ENCODE data around the gene ZNF776.
"Not testable (repeated sequence)": the region's sequence is repeated elsewhere in the genome, so short reads cannot be mapped to it uniquely, and the experiment has no call there.

Gene ZNF776

GRCh38 chr19:57779220-57779845 lies 32.7 kb downstream of the ZNF776 start:
- peak overlapping the region; percentile 39 to 42 for H3K4me3 ChIP-seq (ENCODE audit: low read depth in 1 of 2, low read length in 2 of 2)
- peaks cover 38 to 60% of the 10 kb centered on the region in 2 donors for H3K9me3 ChIP-seq (ENCODE audit: control insufficient read depth in 1 of 2, low read length in 2 of 2)
- peaks cover 34 to 67% of the 10 kb centered on the region in 2 donors for H3K36me3 ChIP-seq (ENCODE audit: control insufficient read depth in 1 of 2, insufficient read depth in 2 of 2, low read length in 2 of 2)

DNA sequence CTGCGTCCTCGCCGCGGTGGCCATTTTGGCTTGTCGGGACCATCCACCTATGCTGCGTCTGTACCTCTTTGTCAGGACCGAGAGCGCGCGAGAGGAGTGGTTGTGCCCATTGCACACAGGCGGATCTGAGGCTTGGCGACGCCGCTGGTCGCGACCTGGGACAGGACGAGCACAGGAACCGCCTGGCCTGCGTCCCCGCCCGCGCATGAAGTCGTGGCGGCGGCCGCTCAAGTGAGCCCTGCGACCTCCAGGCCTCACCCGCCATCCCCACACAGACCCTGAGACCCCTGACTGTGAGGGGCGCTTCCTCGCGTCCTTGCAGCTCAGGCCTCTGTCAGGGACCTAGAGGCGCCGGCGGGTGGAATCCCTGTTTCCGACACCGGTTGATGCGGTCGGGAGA lies 39.7 kb downstream of the ZNF776 start:
- peak overlapping the region in 1 of 2 donors; percentile 51 for H3K4me3 ChIP-seq (ENCODE audit: low read depth in 1 of 2, low read length in 2 of 2)
- no peaks in the 10 kb centered on the region for H3K4me1 ChIP-seq (ENCODE audit: control insufficient read depth in 1 of 2, insufficient read depth in 2 of 2, low read length in 2 of 2)
- no peak overlapping the region for H3K27ac ChIP-seq (ENCODE audit: low read length)
- peaks cover 4 to 53% of the 10 kb centered on the region in 2 donors for H3K36me3 ChIP-seq (ENCODE audit: control insufficient read depth in 1 of 2, insufficient read depth in 2 of 2, low read length in 2 of 2)
- H3K27me3 ChIP-seq (ENCODE audit: low read depth, low read length), result no peaks in the 10 kb centered on the region
- H3K9me3 ChIP-seq (ENCODE audit: control insufficient read depth in 1 of 2, low read length in 2 of 2), result peaks cover 5 to 56% of the 10 kb centered on the region in 2 donors

More at GRCh38 chr19:57779220-57779845, 32.7 kb downstream of the ZNF776 start:
- no peak overlapping the region for H3K27ac ChIP-seq (ENCODE audit: low read length)
- H3K27me3 ChIP-seq (ENCODE audit: low read depth, low read length), result no peaks in the 10 kb centered on the region
- H3K4me1 ChIP-seq (ENCODE audit: control insufficient read depth in 1 of 2, insufficient read depth in 2 of 2, low read length in 2 of 2), result no peaks in the 10 kb centered on the region

GRCh38 chr19:57786906-57787305 lies 40.3 kb downstream of the ZNF776 start:
- peak overlapping the region in 1 of 2 donors; percentile 51 for H3K4me3 ChIP-seq (ENCODE audit: low read depth in 1 of 2, low read length in 2 of 2)
- no peaks in the 10 kb centered on the region for H3K27me3 ChIP-seq (ENCODE audit: low read depth, low read length)
- H3K36me3 ChIP-seq (ENCODE audit: control insufficient read depth in 1 of 2, insufficient read depth in 2 of 2, low read length in 2 of 2), result peaks cover 4 to 58% of the 10 kb centered on the region in 2 donors
- H3K4me1 ChIP-seq (ENCODE audit: control insufficient read depth in 1 of 2, insufficient read depth in 2 of 2, low read length in 2 of 2), result no peaks in the 10 kb centered on the region
- H3K27ac ChIP-seq (ENCODE audit: low read length), result no peak overlapping the region
- peaks cover 5 to 56% of the 10 kb centered on the region in 2 donors for H3K9me3 ChIP-seq (ENCODE audit: control insufficient read depth in 1 of 2, low read length in 2 of 2)

GRCh38 chr19:57788114-57788692 lies 41.6 kb downstream of the ZNF776 start:
- Histone ChIP-seq H3K36me3 (ENCODE audit: control insufficient read depth in 1 of 2, insufficient read depth in 2 of 2, low read length in 2 of 2) (peaks cover 9 to 66% of the 10 kb centered on the region in 2 donors), H3K4me3 (ENCODE audit: low read depth in 1 of 2, low read length in 2 of 2) (peak overlapping the region in 1 of 2 donors; percentile 51), H3K27me3 (ENCODE audit: low read depth, low read length) (no peaks in the 10 kb centered on the region), H3K27ac (ENCODE audit: low read length) (no peak overlapping the region), H3K9me3 (ENCODE audit: control insufficient read depth in 1 of 2, low read length in 2 of 2) (peaks cover 5 to 61% of the 10 kb centered on the region in 2 donors), H3K4me1 (ENCODE audit: control insufficient read depth in 1 of 2, insufficient read depth in 2 of 2, low read length in 2 of 2) (no peaks in the 10 kb centered on the region)

DNA sequence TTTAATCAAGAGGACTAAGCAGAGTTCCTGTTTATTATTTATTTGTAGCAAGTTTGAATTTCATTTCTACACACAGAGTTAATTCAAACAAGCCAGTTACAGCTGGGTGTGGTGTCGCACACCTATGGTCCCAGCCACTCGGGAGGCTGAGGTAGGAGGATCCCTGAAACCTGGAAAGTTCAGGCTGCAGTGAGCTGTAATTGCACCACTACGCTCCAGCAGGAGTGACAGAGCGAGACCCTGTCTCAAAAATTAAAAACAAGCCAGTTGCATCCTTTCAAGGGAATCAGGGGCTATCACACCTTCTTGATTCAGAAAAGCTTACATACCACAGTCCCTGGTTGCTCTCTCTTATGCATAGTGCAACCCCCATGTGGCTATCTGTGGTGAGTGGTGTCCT lies 42.7 kb downstream of the ZNF776 start:
- Histone ChIP-seq H3K27ac (ENCODE audit: low read length) (no peak overlapping the region), H3K4me1 (ENCODE audit: control insufficient read depth in 1 of 2, insufficient read depth in 2 of 2, low read length in 2 of 2) (no peaks in the 10 kb centered on the region), H3K27me3 (ENCODE audit: low read depth, low read length) (no peaks in the 10 kb centered on the region), H3K9me3 (ENCODE audit: control insufficient read depth in 1 of 2, low read length in 2 of 2) (peaks cover 5 to 63% of the 10 kb centered on the region in 2 donors), H3K4me3 (ENCODE audit: low read depth in 1 of 2, low read length in 2 of 2) (peak overlapping the region in 1 of 2 donors; percentile 15), H3K36me3 (ENCODE audit: control insufficient read depth in 1 of 2, insufficient read depth in 2 of 2, low read length in 2 of 2) (peaks cover 9 to 66% of the 10 kb centered on the region in 2 donors)

DNA sequence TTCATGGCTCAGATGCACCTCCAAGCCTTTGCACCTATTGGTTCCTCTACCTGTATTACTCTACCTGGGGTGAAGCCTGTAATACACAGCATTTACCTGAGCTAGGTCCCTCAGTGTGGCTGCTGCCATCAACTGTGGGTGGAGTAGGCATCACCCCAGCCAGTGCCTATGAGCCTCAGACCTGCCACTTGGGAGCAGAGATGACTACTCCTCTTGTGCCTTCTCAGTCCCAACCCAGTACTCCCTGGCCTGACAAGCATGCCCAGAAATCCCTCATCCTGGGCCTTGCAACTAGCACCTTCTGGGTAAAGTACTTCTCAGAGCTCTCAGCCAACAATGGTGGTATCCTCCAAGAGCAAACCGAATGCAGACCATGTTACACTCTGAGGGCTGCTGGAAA lies 50.0 kb downstream of the ZNF776 start:
- peaks cover 14 to 22% of the 10 kb centered on the region in 2 donors for H3K36me3 ChIP-seq (ENCODE audit: control insufficient read depth in 1 of 2, insufficient read depth in 2 of 2, low read length in 2 of 2)
- not testable (repeated sequence) for H3K27ac ChIP-seq (ENCODE audit: low read length); H3K4me1 ChIP-seq (ENCODE audit: control insufficient read depth in 1 of 2, insufficient read depth in 2 of 2, low read length in 2 of 2); H3K4me3 ChIP-seq (ENCODE audit: low read depth in 1 of 2, low read length in 2 of 2); H3K9me3 ChIP-seq (ENCODE audit: control insufficient read depth in 1 of 2, low read length in 2 of 2); H3K27me3 ChIP-seq (ENCODE audit: low read depth, low read length)

GRCh38 chr19:57800696-57801095 lies 54.1 kb downstream of the ZNF776 start:
- no peak overlapping the region for H3K4me3 ChIP-seq (ENCODE audit: low read depth in 1 of 2, low read length in 2 of 2)
- peaks cover 5 to 12% of the 10 kb centered on the region in 2 donors for H3K36me3 ChIP-seq (ENCODE audit: control insufficient read depth in 1 of 2, insufficient read depth in 2 of 2, low read length in 2 of 2)
- no peak overlapping the region for H3K27ac ChIP-seq (ENCODE audit: low read length)
- no peaks in the 10 kb centered on the region for H3K9me3 ChIP-seq (ENCODE audit: control insufficient read depth in 1 of 2, low read length in 2 of 2)
- H3K4me1 ChIP-seq (ENCODE audit: control insufficient read depth in 1 of 2, insufficient read depth in 2 of 2, low read length in 2 of 2), result peaks cover 0 to 10% of the 10 kb centered on the region in 2 donors
- no peaks in the 10 kb centered on the region for H3K27me3 ChIP-seq (ENCODE audit: low read depth, low read length)

- no peaks in the 10 kb centered on the region for H3K9me3 ChIP-seq (ENCODE audit: control insufficient read depth in 1 of 2, low read length in 2 of 2)
- H3K27me3 ChIP-seq (ENCODE audit: low read depth, low read length), result no peaks in the 10 kb centered on the region
- H3K4me3 ChIP-seq (ENCODE audit: low read depth in 1 of 2, low read length in 2 of 2), result no peak overlapping the region
- H3K36me3 ChIP-seq (ENCODE audit: control insufficient read depth in 1 of 2, insufficient read depth in 2 of 2, low read length in 2 of 2), result peaks cover 0 to 9% of the 10 kb centered on the region in 2 donors
- no peak overlapping the region for H3K27ac ChIP-seq (ENCODE audit: low read length)
- peaks cover 0 to 10% of the 10 kb centered on the region in 2 donors for H3K4me1 ChIP-seq (ENCODE audit: control insufficient read depth in 1 of 2, insufficient read depth in 2 of 2, low read length in 2 of 2)
Measured at GRCh38 chr19:57802269-57802668, 55.7 kb downstream of the ZNF776 start.

- Histone ChIP-seq H3K9me3 (ENCODE audit: control insufficient read depth in 1 of 2, low read length in 2 of 2) (no peaks in the 10 kb centered on the region), H3K36me3 (ENCODE audit: control insufficient read depth in 1 of 2, insufficient read depth in 2 of 2, low read length in 2 of 2) (peaks cover 9 to 17% of the 10 kb centered on the region in 2 donors), H3K4me3 (ENCODE audit: low read depth in 1 of 2, low read length in 2 of 2) (peak overlapping the region; percentile 72 to 77), H3K27ac (ENCODE audit: low read length) (peak overlapping the region; percentile 83), H3K27me3 (ENCODE audit: low read depth, low read length) (no peaks in the 10 kb centered on the region), H3K4me1 (ENCODE audit: control insufficient read depth in 1 of 2, insufficient read depth in 2 of 2, low read length in 2 of 2) (peaks cover 0 to 10% of the 10 kb centered on the region in 2 donors)
Measured at GRCh38 chr19:57803265-57803593, 56.6 kb downstream of the ZNF776 start.

DNA sequence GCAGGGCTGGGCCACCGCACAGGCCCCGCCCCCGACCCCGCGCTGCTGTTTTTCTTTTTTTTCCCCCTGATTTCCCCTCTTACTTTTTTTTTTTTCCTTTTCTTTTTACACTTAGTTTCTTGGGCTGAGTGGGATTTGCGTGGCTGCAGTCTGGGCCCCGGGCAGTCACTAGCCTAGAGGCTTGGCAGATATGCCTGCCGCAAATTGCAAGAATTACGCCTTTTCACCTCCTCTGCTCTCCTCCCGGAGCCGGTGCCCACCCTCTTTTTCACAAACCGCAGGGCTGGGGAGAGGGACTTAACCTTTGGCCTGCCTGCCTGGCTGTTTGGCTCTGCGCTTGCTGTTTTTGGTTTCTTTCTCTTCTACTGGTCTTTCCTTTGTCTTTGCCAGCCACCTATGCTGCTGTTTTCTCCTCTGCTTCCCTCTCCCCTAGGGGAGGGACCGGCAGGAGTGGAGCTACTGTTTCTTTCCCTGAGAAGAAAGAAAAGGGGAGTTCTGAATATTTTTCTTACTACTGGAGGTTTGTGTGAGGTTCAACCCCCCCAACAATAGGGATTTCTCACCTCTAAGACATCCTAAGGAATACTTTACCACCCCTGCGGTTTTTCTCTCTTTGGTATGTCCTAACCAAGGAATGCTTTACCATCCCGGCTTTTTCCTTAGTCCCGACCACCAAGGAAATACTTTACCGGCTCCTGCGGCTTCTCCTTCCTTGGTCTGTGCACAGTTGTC lies 57.1 kb downstream of the ZNF776 start:
- Histone ChIP-seq H3K4me3 (ENCODE audit: low read depth in 1 of 2, low read length in 2 of 2) (peak overlapping the region; percentile 72 to 77), H3K27me3 (ENCODE audit: low read depth, low read length) (no peaks in the 10 kb centered on the region), H3K36me3 (ENCODE audit: control insufficient read depth in 1 of 2, insufficient read depth in 2 of 2, low read length in 2 of 2) (peaks cover 12 to 21% of the 10 kb centered on the region in 2 donors), H3K9me3 (ENCODE audit: control insufficient read depth in 1 of 2, low read length in 2 of 2) (no peaks in the 10 kb centered on the region), H3K4me1 (ENCODE audit: control insufficient read depth in 1 of 2, insufficient read depth in 2 of 2, low read length in 2 of 2) (peaks cover 0 to 10% of the 10 kb centered on the region in 2 donors), H3K27ac (ENCODE audit: low read length) (peak overlapping the region; percentile 83)

DNA sequence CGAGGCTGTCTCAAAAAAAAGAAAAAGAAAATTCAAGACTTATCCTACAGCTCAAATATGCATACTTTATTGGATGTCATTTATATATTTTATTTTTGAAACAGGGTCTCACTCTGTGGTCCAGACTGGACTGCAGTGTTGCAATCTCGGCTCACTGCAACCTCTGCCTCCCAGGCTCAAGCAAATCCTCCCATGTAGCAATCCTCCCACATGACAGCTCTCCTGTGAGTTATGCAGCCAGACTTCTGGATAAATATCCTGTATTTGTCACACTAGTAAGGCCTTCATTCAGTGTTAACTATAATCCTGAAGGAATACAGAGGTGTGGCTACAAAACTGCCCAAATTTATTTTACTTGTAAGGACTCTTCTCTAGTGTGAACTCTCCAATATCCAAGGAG lies 60.9 kb downstream of the ZNF776 start:
- H3K9me3 ChIP-seq (ENCODE audit: control insufficient read depth in 1 of 2, low read length in 2 of 2), result no peaks in the 10 kb centered on the region
- H3K4me1 ChIP-seq (ENCODE audit: control insufficient read depth in 1 of 2, insufficient read depth in 2 of 2, low read length in 2 of 2), result peaks cover 0 to 10% of the 10 kb centered on the region in 2 donors
- H3K36me3 ChIP-seq (ENCODE audit: control insufficient read depth in 1 of 2, insufficient read depth in 2 of 2, low read length in 2 of 2), result peaks cover 19 to 34% of the 10 kb centered on the region in 2 donors
- no peak overlapping the region for H3K27ac ChIP-seq (ENCODE audit: low read length)
- no peaks in the 10 kb centered on the region for H3K27me3 ChIP-seq (ENCODE audit: low read depth, low read length)
- H3K4me3 ChIP-seq (ENCODE audit: low read depth in 1 of 2, low read length in 2 of 2), result no peak overlapping the region

Data from muscle layer of duodenum (tissue), 2 donors.